HUES64 (cell line): ENCODE measurements around the gene AADACL3.

Experiments
- H3K27ac ChIP-seq: 2 replicates; pipeline ENCODE4 v1.7.0; 2013; ENCODE audit warnings: low read depth, low read length, inconsistent platforms
- H3K27me3 ChIP-seq: 2 replicates; pipeline ENCODE4 v1.6.1; 2013; ENCODE audit warnings: mild to moderate bottlenecking, low read length; ENCODE audit not compliant: insufficient read depth
- H3K36me3 ChIP-seq: 2 replicates; pipeline ENCODE4 v1.6.1; 2013; ENCODE audit warnings: mild to moderate bottlenecking, low read length; ENCODE audit not compliant: insufficient read depth
- H3K4me1 ChIP-seq: 2 replicates; pipeline ENCODE4 v1.6.1; 2013; ENCODE audit warnings: mild to moderate bottlenecking, low read length, moderate library complexity; ENCODE audit not compliant: insufficient read depth
- H3K4me3 ChIP-seq: 2 replicates; pipeline ENCODE4 v1.5.1; 2013; ENCODE audit warnings: mild to moderate bottlenecking, low read length, moderate library complexity
- H3K9ac ChIP-seq: 2 replicates; pipeline ENCODE4 v1.6.1; 2013; ENCODE audit warnings: mild to moderate bottlenecking, low read depth, low read length
- H3K9me3 ChIP-seq: 2 replicates; pipeline ENCODE4 v1.6.1; 2013; ENCODE audit warnings: low read depth, low read length; ENCODE audit not compliant: insufficient read depth
- WGBS: fragments of 150-250, 120-280 bp; methylation state at CpG from one replicate; pipeline ENCODE4 v1.1.7; 2013; ENCODE audit warnings: missing lambda C conversion rate; 5-methylcytosine and 5-hydroxymethylcytosine counted together

Gene AADACL3

DNA sequence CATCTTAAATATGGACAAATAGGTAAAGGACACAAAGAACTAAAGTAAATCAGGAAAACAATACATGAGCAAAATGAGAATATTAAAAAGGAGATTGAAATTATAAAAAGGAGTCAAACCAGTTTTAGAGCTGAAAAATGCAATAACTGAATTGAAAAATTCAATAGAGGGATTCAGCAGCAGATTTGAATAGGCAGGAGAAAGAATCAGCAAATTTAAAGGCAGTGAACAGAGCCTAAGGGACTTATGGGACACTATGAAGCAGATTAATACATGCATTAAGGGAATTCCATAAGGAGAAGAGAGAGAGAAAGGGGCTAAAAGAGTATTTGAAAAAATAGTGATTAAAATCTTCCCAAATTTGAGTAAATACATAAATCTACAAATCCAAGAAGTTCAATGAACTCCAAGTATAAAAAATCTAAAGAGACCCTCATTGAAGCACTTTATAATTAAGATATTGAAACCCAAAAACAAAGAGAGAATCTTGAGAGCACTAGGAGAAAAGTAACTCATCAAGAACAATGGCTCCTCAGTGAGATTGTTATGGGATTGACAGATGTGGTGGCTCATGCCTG is 33.0 kb downstream of the AADACL3 start:
- no peaks in the 10 kb centered on the region for H3K4me1 ChIP-seq
- no peaks in the 10 kb centered on the region for H3K36me3 ChIP-seq
- no peak overlapping the region for H3K9ac ChIP-seq
- H3K9me3 ChIP-seq: 0 out of 2 replicates have a peak, but pooled peaks cover 5% of the 10 kb centered on the region
- H3K27me3 ChIP-seq: no peaks in the 10 kb centered on the region
- no peak overlapping the region for H3K27ac ChIP-seq
- H3K4me3 ChIP-seq: no peak overlapping the region

DNA sequence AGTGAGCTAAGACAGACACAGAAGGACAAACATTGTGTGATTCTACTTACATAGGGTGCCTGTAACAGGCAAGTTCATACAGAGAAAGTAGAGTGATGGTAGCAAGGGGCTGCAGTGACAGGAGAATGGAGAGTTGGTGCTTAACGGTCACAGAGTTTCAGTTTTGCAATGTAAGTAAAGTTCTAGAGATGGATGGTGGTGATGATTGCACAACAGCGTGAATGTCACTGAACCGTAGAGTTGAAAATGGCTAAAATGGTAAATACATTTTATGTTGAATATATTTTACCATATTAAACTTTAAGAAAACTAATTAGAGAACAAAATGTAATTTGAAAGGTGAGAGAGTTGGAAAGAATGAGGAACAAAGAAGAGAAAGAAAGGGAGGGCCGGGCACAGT is 38.8 kb downstream of the AADACL3 start:
- H3K4me1 ChIP-seq: no peaks in the 10 kb centered on the region
- H3K27me3 ChIP-seq: no peaks in the 10 kb centered on the region
- 97% methylated on average over 3 of the region's 4 CpGs for WGBS
- H3K9me3 ChIP-seq: no peaks in the 10 kb centered on the region
- no peak overlapping the region for H3K4me3 ChIP-seq
- H3K9ac ChIP-seq: no peak overlapping the region
- H3K36me3 ChIP-seq: no peaks in the 10 kb centered on the region
- H3K27ac ChIP-seq: no peak overlapping the region

DNA sequence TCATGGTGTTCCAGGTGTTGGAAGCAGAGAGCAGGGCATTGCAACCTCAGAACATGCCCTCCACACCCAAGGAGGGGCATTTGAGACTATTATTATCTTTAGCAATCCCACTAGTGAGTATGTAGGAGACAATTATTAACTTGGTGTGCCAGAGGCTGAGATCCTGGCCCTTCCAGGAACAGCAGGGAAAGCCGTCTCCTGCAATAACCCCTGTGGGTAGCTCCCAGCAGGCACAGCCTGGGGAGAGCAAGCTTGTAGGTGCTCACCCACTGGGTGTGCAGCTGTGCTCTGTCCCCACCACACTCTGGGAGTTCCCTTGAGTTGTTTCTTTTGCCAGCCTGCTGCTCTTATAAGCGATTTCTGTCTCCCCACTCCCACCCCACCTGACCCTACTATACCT is 40.4 kb downstream of the AADACL3 start:
- Histone ChIP-seq H3K9me3 (no peaks in the 10 kb centered on the region), H3K4me1 (no peaks in the 10 kb centered on the region), H3K27me3 (no peaks in the 10 kb centered on the region), H3K36me3 (no peaks in the 10 kb centered on the region), H3K27ac (no peak overlapping the region), H3K4me3 (no peak overlapping the region), H3K9ac (no peak overlapping the region)
- WGBS: 89% methylated on average over 2 of the region's 2 CpGs

DNA sequence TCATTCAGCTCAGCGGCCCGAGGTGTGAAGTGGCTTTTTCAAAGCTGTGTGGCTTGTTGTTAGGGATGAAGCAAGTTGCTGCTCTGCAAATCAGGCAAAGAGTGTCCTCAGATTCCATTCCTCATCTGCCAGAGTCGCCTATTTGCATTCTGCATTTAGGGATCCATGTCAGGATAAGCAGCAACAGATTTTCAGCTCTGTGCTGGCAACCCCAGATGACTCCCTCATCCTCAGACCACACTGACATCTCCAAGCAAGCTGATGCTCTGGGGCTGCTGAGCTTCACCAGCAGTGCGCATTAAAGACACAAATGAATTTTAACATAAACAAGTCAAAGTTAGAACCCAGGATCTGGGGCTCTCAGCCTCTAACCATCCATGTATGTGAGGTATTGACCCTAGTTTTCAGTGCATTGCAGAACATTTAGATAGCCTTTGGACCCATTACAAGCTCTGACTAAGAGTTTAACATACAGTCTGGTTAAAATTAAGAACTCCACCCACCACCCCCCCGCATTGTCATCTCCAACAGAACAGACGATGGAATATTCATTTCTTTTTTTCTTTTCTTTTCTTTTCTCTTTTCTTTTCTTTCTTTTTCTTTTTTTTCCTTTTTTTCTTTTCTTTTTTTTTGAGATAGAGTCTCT is 41.0 kb downstream of the AADACL3 start:
- no peak overlapping the region for H3K9ac ChIP-seq
- no peak overlapping the region for H3K27ac ChIP-seq
- H3K36me3 ChIP-seq: no peaks in the 10 kb centered on the region
- no peaks in the 10 kb centered on the region for H3K27me3 ChIP-seq
- no peak overlapping the region for H3K4me3 ChIP-seq
- no peaks in the 10 kb centered on the region for H3K9me3 ChIP-seq
- WGBS: 83% methylated on average over 6 of the region's 6 CpGs
- no peaks in the 10 kb centered on the region for H3K4me1 ChIP-seq

DNA sequence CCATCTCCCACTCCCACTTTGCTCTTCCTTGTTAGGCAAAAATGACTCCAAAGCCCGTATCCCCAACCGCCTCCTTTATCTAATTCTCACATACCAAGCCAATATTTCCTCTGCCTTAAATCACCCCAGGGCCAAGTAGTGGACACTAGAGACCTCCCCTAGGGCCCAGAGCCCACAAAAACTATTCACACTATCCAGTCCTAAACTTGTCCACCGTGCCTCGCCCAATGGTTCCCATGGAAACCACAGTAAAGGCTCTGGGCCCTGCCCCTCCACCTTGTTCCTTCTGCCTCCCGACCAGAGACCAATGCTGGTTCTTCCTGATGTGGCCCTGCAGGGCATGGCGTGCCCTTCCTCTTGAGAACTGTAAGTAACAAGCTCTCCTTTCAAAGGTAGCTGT is 41.9 kb downstream of the AADACL3 start:
- Histone ChIP-seq H3K9me3 (no peaks in the 10 kb centered on the region), H3K27me3 (no peaks in the 10 kb centered on the region), H3K36me3 (no peaks in the 10 kb centered on the region), H3K4me1 (no peaks in the 10 kb centered on the region), H3K27ac (no peak overlapping the region), H3K9ac (no peak overlapping the region), H3K4me3 (no peak overlapping the region)
- WGBS: 90% methylated on average over 6 of the region's 6 CpGs

DNA sequence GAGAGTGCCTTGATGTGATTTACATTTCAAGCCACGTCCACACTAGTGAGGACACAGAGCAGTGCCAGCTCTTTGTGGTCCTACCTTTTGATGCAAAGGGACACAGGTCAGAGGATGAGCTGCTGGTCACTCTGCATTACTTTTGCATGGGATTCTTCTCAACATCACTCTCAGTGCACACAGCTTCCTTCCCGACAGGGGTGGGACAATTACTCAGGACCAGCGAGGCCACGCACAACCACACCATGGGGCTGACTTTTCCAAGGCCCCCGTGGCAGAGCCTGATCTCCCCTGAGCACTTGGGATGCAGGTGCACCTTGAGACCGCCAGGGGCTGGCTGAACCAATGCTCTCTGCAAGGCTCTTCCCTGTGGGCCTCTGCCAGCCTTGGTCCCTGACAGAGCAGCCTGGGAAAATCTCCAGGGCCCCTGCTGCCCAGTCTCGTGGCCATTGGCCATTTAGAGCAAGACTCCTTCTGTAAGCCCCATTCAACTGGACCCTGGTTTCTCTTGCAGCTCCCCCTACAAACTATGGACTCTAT is 44.4 kb downstream of the AADACL3 start:
- no peak overlapping the region for H3K27ac ChIP-seq
- H3K9ac ChIP-seq: no peak overlapping the region
- no peaks in the 10 kb centered on the region for H3K27me3 ChIP-seq
- 80% methylated on average over 7 of the region's 7 CpGs for WGBS
- no peak overlapping the region for H3K4me3 ChIP-seq
- H3K9me3 ChIP-seq: no peaks in the 10 kb centered on the region
- no peaks in the 10 kb centered on the region for H3K36me3 ChIP-seq
- H3K4me1 ChIP-seq: no peaks in the 10 kb centered on the region

DNA sequence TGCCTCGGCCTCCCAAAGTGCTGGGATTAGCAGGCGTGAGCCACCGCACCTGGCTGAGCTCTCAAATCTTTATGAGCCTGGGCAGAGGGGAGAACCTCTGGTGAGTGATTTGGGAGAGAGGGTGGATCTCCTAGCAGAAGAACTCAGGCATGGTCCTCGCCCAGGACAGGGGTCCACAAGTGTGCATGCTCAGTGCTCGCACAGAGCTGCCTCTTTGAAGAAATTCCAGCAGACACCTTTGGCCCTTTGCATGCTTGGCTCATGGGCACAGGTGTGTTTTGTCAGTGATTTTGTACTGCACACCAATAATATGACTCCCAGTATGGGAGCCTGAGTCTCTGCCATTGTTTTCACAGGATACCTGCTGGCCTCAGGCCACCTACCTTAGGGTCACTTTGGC is 45.9 kb downstream of the AADACL3 start:
- 94% methylated on average over 5 of the region's 5 CpGs for WGBS

DNA sequence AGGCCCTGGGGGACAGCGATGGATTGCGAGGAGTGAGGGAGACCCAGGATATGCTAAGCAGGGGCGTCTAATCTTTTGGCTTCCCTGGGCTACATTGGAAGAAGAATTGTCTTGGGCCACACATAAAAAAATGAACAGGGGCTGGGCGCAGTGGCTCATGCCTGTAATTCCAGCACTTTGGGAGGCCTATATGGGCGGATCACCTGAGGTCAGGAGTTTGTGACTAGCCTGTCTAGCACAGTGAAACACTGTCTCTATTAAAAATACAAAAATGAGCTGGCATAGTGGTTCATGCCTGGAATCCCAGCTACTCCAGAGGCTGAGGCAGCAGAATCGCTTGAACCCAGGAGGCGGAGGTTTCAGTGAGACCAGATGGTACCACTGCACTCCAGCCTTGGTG is 46.9 kb downstream of the AADACL3 start:
- Histone ChIP-seq H3K9me3 (no peaks in the 10 kb centered on the region), H3K36me3 (no peaks in the 10 kb centered on the region), H3K27ac (no peak overlapping the region), H3K4me3 (no peak overlapping the region), H3K9ac (no peak overlapping the region), H3K4me1 (no peaks in the 10 kb centered on the region), H3K27me3 (no peaks in the 10 kb centered on the region)
- 96% methylated on average over 7 of the region's 7 CpGs for WGBS

More for the DNA sequence above, 45.9 kb downstream of the AADACL3 start:
- Histone ChIP-seq H3K27ac (no peak overlapping the region), H3K4me1 (no peaks in the 10 kb centered on the region), H3K9me3 (no peaks in the 10 kb centered on the region), H3K27me3 (no peaks in the 10 kb centered on the region), H3K9ac (no peak overlapping the region), H3K4me3 (no peak overlapping the region), H3K36me3 (no peaks in the 10 kb centered on the region)

DNA sequence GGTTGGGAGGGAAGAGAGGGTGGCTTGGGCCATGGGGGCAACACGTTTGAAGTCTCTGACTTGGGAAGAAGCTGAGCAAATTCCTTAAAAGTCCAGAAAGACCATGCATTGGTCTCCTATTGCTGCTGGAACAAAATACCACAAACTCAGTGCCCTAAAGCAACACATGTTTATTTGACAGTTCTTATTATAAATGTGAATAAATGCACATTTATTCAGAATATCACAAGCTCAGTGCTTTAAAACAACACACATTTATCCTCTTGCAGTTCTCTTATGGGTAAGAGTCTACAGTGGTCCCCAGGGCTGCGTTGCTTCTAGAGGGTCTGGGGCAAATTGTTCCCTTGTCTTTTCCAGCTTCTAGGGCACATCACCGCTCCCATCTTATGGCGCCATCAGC is 47.6 kb downstream of the AADACL3 start:
- Histone ChIP-seq H3K4me1 (no peaks in the 10 kb centered on the region), H3K27ac (no peak overlapping the region), H3K36me3 (no peaks in the 10 kb centered on the region), H3K27me3 (no peaks in the 10 kb centered on the region), H3K9ac (no peak overlapping the region), H3K9me3 (no peaks in the 10 kb centered on the region), H3K4me3 (no peak overlapping the region)
- 85% methylated on average over 4 of the region's 4 CpGs for WGBS

DNA sequence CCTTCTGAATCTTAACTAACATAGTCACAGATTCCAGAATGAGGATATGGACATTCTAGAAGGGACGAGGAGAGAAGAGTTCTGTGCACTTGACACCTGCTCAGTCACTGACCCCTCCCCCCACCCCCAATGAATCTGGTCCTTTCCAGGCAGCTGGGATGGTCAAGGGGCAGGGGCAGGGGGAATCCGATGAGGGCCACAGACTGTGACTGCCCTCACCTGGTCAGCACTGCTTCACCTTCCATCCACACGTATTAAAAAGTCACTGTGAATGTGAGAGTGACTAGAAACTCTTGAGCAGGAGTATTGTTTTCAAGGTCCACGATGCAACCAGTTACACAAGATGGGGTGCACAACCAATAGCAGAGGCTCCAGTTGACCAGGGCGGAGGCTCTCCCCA is 48.1 kb downstream of the AADACL3 start:
- Histone ChIP-seq H3K4me1 (no peaks in the 10 kb centered on the region), H3K36me3 (no peaks in the 10 kb centered on the region), H3K9me3 (no peaks in the 10 kb centered on the region), H3K27me3 (no peaks in the 10 kb centered on the region), H3K27ac (no peak overlapping the region), H3K9ac (no peak overlapping the region), H3K4me3 (no peak overlapping the region)
- WGBS: 84% methylated on average over 3 of the region's 5 CpGs

DNA sequence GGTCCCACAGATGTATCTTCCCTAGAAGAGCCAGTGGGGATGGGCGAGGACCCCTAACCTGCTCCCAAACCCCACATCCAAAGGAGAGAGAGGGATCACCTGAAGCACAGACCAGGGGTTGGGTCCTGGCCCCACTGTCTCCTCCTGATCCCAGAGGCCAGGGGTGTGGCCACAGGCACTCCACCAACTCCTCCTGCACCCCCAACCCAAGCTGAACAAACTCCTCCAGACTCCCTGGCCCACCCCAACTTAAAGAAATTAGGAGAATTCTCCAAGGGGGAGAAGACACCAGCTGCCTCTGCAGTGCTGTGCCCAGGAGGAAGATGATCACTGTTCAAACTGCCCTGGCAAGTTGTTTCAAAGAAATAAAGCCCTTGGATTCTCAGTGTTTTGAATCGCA is 53.1 kb downstream of the AADACL3 start:
- no peak overlapping the region for H3K27ac ChIP-seq
- WGBS: 91% methylated on average over 2 of the region's 2 CpGs
- no peak overlapping the region for H3K9ac ChIP-seq
- H3K36me3 ChIP-seq: no peaks in the 10 kb centered on the region
- H3K9me3 ChIP-seq: 0 out of 2 replicates have a peak, but pooled peaks cover under 1% of the 10 kb centered on the region
- no peaks in the 10 kb centered on the region for H3K4me1 ChIP-seq
- H3K27me3 ChIP-seq: no peaks in the 10 kb centered on the region
- no peak overlapping the region for H3K4me3 ChIP-seq
